NCI-H526 (cell line): Measurements from ENCODE around the gene MBD6.
"Not testable (repeated sequence)": the region's sequence is repeated elsewhere in the genome, so short reads cannot be mapped to it uniquely, and the experiment has no call there.

Source experiments
- DNase-seq, 2 experiments: peaks; one replicate each; lab custom pipeline; 2025; lab: John Stamatoyannopoulos, UW

MBD6 gene

DNA sequence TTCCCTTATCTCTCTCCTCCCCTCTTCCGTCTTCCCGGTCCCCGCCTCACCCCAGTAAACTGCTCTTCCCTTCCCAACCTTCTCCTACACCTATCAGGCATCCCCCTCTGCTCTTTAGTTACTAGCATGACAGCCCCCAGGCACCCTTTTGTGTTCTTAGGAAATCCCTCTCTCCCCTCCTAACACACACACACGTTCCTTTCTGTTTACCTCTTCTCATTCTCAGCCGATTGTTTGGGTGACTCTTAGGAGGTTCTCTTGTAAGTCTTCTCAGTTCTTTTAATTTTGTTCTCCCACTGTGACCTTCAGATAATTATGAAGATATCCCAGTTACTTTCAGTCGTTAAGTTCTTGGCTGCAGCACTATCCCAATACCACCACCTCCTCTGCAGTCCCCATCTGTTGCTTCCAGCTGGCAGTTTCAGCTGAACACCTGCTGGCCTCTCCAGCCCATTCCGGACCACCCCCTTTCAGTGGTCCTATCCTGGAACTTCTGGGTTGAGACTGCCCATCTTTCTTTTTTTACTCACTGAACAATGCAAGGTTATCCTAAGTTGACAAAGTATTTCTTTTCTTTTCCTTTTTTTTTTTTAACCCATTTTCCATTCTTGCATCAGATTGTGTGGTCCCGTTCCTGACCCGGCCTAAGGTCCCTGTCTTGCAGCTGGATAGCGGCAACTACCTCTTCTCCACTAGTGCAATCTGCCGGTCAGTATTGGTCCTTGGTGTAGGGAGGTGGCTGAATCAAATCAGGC is 34.0 kb upstream of the MBD6 start:
- no peak for DNase-seq

- no peak for DNase-seq
Measured at GRCh38 chr12:57489157-57489641, 33.4 kb upstream of the MBD6 start.

- no peak for DNase-seq
Measured at GRCh38 chr12:57490126-57490525, 32.5 kb upstream of the MBD6 start.

GRCh38 chr12:57491393-57492280 is 31.0 kb upstream of the MBD6 start:
- DNase-seq, result no peak

- not testable (repeated sequence) for DNase-seq
Measured at GRCh38 chr12:57495051-57495701, 27.4 kb upstream of the MBD6 start.

- no peak for DNase-seq
Measured at GRCh38 chr12:57496822-57497221, 25.8 kb upstream of the MBD6 start.

DNA sequence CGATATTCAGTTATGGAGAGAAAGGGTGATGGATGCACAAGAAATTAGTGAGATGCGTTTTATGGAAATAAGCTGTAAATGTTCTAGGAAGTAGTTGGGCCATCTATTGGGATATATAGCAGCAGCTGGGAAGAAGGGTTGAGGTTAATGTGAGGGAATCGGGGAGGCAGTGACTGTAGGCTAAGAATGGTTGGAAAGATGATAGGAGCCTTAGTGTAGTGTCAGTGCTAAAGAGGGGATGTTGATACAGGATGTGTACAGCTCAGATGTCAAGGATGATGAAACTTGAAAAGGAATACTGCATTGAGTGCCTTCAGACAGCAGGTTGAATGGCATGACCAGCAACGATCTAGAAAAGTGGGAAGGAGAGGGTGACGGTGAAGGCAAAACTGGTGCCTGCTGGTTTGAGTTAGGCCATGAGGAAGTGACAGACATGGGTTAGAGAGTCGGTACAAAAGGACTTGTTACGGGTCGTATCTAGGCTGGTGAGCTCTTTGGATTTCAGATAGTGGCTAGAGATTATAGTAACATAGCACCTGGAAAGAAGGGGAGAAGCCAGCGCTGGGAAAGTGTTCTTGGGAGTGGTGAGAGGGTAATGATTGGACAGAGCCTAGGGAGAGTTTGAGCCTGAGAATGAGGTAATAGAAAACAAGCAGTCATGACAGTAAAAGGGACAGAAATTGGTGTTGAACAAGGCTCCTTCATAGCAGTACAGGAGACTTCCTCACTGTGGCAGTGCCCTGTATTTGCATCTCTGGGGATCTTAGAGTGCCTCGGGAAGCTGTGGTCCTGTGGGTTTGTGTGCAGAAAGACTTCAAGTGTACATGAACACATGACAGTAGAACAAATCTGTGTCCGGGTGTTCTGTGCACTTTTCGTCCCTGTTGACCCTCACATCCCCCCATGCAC is 25.1 kb upstream of the MBD6 start:
- DNase-seq, result no peak

DNA sequence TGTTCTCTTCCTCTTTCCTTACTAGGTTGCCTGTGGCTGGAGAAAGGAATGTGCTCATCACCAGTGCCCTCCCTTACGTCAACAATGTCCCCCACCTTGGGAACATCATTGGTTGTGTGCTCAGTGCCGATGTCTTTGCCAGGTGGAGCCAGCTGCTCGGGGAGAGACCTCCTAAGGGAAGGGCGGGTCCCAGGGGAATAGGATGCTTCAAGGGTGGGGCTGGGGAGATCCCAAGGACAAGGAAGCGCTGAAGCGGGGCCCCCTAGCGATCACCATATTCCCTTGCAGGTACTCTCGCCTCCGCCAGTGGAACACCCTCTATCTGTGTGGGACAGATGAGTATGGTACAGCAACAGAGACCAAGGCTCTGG is 24.5 kb upstream of the MBD6 start:
- peak in 1 of 2 experiments; percentile 41 for DNase-seq

DNA sequence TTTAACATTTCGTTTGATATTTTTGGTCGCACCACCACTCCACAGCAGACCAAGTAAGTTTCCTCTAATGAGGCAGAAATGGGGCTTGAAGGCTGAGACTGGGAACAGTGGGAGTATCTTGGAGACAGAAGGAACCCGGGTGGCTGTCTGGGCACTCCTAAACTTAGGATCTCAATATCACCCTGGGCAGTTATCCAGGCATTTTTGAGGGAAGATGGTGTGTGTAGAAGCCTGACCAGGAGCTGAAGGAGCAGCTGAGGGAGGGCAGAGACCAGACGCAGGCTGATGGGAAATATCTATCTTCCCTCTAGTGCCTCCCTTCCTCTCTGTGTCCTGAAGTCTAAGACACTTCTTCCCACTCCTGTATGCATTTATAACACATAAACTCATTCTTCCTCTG is 24.1 kb upstream of the MBD6 start:
- DNase-seq, result no peak

- no peak for DNase-seq
Measured at GRCh38 chr12:57500213-57500612, 22.4 kb upstream of the MBD6 start.

DNA sequence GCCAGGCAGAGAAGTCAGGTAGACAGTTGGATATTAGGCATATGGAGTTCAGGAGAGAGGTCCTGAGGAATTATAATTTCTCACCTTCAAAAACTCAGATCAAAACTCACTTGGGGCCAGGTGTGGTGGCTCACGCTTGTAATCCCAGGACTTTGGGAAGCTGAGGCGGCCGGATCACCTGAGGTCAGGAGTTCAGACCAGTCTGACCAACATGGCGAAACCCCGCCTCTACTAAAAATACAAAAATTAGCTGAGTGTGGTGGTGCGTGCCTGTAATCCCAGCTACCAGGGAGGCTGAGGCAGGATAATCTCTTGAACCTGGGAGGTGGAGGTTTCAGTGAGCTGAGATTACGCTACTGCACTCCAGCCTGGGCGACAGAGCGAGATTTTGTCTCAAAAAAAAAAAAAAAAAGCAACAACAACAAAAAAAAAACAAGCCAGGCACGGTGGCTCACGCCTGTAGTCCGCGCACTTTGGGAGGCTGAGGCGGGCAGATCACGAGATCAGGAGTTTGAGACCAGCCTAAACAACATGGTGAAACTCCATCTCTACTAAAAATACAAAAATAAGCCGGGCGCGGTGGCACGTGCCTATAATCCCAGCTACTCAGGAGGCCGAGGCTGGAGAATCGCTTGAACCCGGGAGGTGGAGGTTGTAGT is 20.2 kb upstream of the MBD6 start:
- not testable (repeated sequence) for DNase-seq

GRCh38 chr12:57506541-57506940 is 16.1 kb upstream of the MBD6 start:
- not testable (repeated sequence) for DNase-seq

DNA sequence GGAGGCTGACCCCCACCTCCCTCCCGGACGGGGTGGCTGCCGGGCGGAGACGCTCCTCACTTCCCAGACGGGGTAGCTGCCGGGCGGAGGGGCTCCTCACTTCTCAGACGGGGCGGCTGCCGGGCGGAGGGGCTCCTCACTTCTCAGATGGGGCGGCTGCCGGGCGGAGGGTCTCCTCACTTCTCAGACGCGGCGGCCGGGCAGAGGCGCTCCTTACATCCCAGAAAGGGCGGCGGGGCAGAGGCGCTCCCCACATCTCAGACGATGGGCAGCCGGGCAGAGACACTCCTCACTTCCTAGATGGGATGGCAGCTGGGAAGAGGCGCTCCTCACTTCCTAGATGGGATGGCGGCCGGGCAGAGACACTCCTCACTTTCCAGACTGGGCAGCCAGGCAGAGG is 14.8 kb upstream of the MBD6 start:
- not testable (repeated sequence) for DNase-seq

DNA sequence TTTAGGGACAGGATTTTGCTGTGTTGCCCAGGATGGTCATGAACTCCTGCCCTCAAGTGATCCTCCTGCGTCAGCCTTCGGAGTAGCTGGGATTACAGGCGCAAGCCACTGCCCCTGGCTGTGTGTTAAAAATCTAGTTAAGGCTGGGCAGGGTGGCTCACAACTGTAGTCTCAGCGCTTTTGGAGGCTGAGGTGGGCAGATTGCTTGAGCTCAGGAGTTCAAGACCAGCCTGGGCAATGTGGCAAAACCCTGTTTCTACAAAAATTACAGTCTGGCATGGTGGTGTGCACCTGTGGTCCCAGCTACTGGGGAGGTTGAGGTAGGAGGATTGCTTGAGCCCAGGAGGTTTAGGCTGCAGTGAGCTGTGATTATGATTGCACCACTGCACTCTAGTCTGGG is 11.5 kb upstream of the MBD6 start:
- no peak for DNase-seq

DNA sequence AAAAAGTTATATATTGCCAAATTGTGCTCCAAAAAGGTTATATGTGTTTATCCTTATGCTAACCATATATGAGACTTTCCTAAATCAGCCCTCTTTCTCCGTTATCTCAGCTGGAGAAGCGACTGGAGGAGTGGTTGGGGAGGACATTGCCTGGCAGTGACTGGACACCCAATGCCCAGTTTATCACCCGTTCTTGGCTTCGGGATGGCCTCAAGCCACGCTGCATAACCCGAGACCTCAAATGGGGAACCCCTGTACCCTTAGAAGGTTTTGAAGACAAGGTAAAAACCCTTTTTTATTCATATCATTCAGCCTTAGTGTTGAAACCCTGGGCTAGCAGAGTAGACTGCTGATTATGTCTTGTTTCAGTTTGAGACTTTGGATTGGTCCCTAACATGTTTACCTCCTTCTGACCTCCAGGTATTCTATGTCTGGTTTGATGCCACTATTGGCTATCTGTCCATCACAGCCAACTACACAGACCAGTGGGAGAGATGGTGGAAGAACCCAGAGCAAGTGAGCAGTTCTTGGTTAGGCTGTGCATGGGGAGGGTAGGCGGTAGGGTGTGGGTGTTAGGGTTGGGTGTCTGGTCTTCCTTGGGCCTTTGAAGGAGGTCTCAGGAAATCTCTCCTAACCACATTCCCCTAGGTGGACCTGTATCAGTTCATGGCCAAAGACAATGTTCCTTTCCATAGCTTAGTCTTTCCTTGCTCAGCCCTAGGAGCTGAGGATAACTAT is 10.9 kb upstream of the MBD6 start:
- no peak for DNase-seq

- no peak for DNase-seq
Measured at GRCh38 chr12:57512665-57513064, 10.0 kb upstream of the MBD6 start.

DNA sequence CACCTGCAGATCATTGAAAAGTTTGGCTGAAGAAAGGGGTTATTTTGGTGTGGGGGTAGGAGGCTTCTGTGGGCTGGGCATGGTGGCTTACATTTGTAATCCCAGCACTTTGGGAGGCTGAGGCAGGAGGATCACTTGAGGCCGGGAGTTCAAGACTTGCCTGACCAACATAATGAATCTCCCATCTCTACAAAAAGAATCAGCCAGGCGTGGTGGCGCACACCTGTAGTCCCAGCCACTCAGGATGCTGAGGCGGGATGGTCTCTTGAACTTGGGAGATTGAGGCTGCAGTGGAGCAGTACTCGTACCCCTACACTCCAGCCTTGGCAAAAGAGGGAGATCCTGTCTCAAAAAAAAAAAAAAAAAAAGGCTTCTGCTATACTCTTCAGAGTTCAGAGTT is 9.4 kb upstream of the MBD6 start:
- no peak for DNase-seq

- DNase-seq, result not testable (repeated sequence)
Measured at GRCh38 chr12:57513677-57514076, 8.9 kb upstream of the MBD6 start.

GRCh38 chr12:57514246-57514645 is 8.4 kb upstream of the MBD6 start:
- DNase-seq, result not testable (repeated sequence)

- no peak for DNase-seq
Measured at GRCh38 chr12:57514720-57515407, 7.8 kb upstream of the MBD6 start.
